Suprapubic skin (tissue), 3 donors: ENCODE results near the gene PRKN.

Source experiments
- POLR2AphosphoS5 ChIP-seq, 3 donors: sonication (generic); formaldehyde crosslinking; IDR thresholded peaks; one replicate each; pipeline ENCODE4 v1.6.1; 2017; ENCODE audit warnings: antibody characterized with exemption in 3 of 3
- TF ChIP-seq, protein P1 (sequence below), 2 donors: fragments of 200-600 bp in 1 of 2; fragments of 450-650 bp in 1 of 2; sonication (generic) in 1 of 2; IDR thresholded peaks; one replicate each; pipeline ENCODE4 v1.5.1; 2016 to 2019; ENCODE audit warnings: antibody characterized with exemption in 2 of 2, mild to moderate bottlenecking in 1 of 2, moderate library complexity in 1 of 2

DNA sequence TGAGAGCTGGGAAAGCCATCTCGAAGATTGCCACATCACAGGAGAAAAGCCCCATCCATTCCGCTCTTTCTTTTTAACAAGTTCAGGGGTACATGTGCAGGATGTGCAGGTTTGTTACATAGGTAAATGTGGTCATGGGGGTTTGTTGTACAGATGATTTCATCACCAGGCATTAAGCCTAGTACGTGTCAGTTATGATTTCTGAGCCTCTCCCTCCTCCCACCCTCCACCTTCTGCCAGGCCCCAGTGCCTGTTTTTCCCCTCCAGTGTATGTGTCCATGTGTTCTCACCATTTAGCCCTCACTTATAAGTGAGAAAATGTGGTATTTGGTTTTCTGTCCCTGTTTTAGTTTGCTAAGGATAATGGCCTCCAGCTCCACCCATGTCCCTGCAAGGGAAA, 887.2 kb downstream of the PRKN start:
- TF ChIP-seq, protein P1, sequence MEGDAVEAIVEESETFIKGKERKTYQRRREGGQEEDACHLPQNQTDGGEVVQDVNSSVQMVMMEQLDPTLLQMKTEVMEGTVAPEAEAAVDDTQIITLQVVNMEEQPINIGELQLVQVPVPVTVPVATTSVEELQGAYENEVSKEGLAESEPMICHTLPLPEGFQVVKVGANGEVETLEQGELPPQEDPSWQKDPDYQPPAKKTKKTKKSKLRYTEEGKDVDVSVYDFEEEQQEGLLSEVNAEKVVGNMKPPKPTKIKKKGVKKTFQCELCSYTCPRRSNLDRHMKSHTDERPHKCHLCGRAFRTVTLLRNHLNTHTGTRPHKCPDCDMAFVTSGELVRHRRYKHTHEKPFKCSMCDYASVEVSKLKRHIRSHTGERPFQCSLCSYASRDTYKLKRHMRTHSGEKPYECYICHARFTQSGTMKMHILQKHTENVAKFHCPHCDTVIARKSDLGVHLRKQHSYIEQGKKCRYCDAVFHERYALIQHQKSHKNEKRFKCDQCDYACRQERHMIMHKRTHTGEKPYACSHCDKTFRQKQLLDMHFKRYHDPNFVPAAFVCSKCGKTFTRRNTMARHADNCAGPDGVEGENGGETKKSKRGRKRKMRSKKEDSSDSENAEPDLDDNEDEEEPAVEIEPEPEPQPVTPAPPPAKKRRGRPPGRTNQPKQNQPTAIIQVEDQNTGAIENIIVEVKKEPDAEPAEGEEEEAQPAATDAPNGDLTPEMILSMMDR (IDR thresholded peaks at IDR 0.05): no peak
- TF ChIP-seq POLR2AphosphoS5 (IDR thresholded peaks at IDR 0.05): no peak
